GM19328 (cell line): Measurements from ENCODE around the gene PLEKHJ1.

ENCODE experiments used
- ATAC-seq: cut with Tn5 transposase; IDR thresholded peaks from one replicate; pipeline ENCODE4 v1.9.1; 2021; ENCODE audit warnings: mild to moderate bottlenecking, moderate library complexity; ENCODE audit not compliant: unreplicated experiment

The PLEKHJ1 gene

DNA sequence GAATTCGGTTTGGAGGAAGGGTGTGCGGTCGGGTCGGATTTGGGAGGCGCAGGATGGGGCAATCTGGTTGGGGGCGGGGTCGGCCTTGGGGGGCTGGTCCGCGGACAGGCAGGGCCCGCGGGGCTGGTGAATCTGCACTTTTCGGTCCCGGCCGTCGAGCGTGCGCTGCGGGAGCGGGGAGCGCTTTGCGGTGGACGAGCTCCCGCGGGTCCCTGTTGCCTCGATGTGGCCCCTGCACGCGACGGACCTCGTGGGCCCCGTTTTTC is 34.0 kb upstream of the PLEKHJ1 start:
- ATAC-seq: no peak

DNA sequence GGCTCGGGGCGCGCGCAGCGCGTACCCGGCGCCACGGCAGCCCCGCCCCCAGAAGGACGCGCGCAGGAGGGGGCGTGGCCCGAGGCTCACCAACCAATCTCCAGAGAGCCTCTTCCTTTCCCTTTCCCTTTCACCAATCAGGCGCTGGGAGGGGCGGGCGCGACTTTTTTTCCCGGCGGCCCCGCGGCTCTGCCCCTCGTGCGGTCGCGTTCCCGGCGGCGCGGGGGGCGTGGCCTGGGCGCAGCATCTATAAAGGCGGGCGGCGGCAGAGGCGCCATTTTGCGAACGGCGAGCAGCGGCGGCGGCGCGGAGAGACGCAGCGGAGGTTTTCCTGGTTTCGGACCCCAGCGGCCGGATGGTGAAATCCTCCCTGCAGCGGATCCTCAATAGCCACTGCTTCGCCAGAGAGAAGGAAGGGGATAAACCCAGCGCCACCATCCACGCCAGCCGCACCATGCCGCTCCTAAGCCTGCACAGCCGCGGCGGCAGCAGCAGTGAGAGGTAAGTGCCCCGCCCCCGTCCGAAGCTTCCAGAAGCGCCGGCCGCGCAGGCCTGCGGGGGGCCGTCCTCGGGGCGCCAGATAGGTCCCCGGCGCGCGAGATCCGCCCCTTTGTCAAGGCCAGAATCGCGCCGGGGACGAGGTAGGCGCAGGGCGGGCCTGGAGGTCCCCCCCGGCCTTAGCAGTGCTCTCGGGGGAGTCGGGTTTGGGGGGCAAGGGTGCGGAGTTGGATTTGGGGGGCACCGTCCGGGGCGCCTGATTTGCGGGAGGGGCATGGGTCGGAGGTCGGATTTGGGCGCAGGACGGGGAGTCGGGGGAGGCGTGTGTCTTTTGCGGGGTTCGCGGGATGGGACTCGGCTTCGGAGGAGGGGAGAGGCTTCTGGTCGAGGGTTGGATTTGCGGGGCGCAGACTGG is 33.4 kb upstream of the PLEKHJ1 start:
- ATAC-seq: peak; percentile 60

DNA sequence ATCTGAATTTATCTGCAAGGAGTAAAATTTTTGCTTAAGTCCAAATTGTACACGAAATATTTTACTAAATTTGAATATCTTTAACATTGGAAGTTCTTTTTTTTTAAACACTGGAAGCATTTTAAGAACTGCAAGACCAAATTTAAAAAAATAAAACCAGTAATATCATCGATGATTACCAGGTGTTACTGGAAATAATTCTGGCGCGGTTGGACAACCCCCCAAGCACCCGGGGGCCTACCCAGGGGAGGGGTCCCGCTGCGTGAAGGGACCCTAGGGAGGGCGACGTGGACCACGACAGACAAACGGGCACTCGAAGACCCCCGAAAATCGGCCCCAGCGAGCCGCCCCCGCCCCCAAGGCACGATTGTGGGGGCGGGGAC is 32.7 kb upstream of the PLEKHJ1 start:
- no peak for ATAC-seq

DNA sequence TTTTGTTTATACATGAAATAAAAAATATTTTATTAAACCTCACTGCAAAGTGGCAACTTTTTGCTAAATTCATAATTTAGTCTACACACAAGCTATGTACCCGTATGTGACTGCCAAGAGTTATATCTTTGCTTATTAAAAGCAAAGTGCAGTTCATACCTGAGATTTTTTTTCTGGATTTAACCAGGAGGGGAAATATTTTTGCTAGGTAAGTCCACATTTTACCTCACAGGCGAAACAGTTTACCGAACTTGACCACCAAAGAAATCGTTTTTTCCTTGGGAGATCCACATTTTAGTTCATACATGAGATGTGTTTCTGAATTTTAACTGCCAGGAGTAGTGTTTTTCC is 32.3 kb upstream of the PLEKHJ1 start:
- no peak for ATAC-seq

DNA sequence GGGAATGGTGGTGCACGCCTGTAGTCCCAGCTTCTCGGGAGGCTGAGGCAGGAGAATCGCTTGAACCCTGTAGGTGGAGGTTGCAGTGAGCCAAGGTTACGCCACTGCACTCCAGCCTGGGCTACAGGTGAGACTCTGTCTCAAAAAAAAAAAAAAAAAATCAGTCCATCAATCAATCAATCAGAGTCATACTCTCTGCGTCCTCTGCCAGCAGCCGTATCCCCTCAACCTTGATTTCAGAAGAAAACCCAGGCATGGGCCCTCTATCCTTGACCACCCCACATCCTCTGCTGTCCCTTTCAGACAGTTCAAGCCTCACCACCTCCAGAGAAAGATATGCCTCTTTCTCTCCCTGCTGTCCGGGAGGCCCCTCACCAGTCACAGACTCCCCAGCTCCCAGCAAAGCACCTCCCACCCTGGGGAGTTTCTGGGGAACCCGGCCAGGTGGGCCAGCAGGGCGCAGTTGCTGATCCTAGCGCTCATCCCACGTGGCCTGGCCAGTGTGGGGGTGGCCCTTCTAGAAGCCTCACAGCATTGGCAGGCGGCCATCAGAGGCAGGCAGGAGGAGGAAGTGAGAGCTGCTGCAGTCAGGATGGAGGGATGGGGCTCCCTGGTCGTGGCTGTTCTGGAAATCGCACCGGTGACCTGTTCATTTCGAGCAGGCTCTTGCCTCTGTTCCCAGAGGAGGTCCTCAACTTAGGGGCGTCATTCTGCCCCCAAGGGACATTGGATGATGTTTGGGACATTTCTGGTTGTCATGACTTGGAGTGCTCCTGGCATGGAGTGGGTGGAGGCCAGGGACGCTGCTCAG is 30.3 kb upstream of the PLEKHJ1 start:
- no peak for ATAC-seq

DNA sequence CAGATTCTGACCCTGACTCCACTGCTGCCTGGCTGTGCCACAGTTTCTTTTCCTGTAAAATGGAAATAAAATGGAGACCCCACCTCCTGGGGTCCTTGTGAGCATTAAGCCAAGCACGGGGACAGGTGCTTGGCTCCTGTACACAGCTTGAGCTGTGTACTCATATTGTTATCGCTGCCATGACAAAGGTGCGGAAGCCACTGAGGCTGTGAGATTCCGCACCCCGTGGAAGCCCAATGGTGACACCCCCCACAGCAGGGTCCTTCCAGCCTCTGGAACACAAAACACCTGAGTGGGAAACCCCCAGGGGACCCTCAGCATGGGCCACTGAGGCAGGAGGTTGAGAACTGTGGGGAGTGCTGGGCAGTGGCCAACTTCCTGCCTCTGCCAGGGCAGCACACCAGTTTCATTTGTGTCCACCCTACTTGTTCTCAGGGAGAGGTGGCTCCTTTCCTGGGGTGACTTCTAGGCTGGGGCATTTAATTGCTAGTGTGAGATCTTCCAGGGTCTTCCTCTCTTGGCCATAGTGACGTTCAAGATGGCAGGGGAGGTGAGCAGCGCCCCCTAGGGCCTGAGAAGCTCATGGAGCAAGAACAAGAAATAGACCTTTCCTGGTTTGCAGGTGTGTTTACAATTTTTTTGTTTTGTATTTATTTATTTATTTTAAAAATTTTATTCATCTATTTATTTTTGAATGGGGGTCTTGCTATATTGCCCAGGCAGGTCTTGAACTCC is 25.5 kb upstream of the PLEKHJ1 start:
- no peak for ATAC-seq

DNA sequence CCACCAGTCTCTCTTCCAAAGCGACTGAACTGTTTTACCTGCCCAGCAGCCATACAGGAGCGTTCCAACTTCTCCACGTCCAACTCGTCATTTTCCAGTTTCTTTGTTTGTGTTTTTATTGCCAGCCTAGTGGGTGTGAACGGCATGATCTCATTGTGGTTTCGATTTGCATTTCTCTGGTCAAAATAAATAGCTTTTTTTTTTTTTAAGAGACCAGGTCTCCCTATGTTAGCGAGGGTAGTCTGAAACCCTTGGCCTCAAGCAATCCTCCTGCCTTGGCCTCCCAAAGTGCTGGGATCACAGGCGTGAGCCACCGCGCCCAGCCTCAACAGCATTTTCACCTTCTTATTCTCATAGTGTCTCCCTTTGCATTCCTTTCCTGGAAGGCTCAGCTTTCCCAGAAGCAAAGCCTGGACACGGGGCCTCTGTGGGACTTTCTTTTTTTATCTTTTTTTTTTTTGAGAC is 24.2 kb upstream of the PLEKHJ1 start:
- ATAC-seq: no peak

DNA sequence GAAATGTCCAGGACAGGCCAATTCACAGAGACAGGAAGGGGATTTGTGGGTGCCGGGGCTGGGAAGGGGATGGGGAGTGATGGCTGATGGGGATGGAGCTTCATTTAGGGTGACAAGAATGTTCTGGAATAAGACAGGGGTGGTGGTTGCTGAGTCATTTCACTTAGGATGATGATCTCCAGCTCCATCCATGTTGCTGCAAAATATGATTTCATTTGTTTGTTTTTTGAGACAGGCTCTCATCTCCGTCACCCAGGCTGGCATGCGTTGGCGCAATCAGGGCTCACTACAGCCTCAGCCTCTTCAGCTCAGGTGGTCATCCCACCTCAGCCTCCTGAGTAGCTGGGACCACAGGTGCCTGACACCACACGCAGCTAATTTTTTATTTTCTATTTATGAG is 23.2 kb upstream of the PLEKHJ1 start:
- no peak for ATAC-seq

DNA sequence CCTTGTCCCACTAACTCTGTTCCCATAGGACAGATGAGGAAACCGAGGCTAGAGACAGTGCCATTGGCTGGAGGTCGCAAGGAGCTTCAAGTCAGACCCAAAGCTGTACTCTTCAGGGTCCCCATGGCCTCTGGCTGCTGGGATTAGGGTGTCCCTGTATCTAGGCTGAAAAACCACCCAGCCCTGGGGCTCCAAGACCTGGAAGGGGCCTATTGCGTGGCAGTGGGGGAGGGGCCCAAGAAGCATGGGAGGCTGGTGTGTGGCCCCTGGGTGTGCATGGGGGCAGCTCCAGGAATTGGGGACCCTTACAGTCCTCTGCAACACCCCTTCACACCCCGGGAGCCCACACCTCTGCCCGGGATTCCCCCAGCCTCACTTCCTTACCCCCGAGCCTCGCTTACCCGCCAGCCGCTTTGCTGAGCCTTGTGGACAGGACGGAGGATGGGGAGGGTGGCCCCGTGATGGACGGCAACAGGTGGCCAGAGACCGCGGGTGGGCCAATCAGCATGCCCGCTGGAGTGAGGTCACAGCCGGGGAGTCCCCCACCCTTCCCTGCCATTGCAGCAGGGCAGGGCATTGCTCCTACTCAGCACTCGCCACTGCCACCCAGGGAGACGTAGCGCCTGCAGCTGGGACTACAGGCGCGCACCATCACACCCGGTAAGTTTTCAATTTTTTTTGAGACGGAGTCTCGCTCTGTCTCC is 20.0 kb upstream of the PLEKHJ1 start, which contains the start of gene JSRP1:
JSRP1 (minus strand) TSS at position 436 of the 704 bp plus-strand sequence. CDS start 1,103 bp downstream, outside the sequence.
- no peak for ATAC-seq

DNA sequence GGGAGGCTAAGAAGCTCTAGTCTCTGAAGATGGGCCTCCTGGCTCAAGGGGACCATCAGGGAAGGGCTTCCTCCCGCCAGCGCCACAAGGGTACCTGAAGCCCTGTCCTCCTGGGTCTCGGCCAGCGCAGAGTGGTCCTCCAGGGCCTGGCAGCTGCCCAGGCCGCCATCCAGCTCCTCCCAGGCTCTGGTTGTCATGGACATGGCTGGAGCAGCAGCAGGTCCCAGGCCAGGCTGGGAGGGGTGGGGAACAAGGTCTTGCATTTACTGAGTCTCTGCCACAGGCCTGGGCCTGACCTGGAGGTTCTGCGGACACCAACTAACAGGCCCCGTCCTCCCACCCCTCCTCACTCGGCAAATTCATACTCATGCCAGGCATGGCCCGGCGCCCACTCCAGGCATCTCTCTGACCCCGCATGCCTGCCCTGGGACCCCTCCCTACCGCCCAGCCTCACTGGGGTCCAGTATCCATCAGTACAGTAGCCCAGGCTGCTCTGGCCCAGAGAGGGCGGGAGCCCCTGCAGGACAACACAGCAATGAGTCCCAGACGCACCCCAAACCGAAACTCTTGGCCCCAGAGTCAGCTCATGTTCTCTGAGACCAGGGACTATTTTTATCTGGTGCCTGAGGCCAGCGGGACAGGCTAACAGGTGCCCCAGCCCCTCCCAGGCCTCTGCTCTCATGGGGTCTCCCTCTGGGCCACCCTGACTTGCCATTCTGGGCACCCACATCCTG is 19.1 kb upstream of the PLEKHJ1 start:
- no peak for ATAC-seq

DNA sequence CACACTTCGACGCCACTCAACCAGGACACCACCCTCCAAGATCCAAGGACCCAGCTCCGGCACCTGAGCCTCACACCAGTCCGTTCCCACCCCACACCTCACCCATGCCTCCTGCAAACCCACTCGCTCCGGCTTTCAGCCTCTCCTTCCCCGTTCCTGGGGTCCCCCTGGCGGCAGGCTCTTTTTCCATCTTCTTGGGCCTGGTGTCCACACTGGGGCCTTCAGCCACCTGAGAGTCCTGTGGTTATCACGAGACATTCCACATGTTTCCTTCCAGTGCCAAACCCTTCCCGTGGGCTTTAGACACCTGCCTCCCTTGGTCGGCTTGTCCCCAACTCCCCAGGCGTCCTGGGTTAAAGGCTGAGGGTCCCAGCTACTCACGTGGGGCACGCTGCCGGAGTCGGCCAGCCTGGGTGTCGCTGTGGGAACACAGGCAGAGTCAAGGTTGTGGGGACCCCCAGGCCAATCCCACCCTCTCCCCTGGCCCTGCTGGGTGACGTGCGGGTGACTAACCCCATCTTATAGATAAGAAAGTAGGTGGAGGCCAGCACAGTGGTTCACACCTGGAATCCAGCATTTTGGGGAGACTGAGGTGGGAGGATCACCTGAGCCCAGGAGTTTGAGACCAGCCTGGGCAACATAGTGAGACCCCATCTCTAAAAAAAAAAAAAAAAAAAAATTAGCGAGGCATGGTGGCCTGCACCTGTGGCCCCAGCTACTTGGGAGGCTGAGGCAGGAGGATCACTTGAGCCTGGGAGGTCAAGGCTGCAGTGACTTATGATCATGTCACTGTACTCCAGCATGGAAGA is 18.1 kb upstream of the PLEKHJ1 start:
- ATAC-seq: no peak

DNA sequence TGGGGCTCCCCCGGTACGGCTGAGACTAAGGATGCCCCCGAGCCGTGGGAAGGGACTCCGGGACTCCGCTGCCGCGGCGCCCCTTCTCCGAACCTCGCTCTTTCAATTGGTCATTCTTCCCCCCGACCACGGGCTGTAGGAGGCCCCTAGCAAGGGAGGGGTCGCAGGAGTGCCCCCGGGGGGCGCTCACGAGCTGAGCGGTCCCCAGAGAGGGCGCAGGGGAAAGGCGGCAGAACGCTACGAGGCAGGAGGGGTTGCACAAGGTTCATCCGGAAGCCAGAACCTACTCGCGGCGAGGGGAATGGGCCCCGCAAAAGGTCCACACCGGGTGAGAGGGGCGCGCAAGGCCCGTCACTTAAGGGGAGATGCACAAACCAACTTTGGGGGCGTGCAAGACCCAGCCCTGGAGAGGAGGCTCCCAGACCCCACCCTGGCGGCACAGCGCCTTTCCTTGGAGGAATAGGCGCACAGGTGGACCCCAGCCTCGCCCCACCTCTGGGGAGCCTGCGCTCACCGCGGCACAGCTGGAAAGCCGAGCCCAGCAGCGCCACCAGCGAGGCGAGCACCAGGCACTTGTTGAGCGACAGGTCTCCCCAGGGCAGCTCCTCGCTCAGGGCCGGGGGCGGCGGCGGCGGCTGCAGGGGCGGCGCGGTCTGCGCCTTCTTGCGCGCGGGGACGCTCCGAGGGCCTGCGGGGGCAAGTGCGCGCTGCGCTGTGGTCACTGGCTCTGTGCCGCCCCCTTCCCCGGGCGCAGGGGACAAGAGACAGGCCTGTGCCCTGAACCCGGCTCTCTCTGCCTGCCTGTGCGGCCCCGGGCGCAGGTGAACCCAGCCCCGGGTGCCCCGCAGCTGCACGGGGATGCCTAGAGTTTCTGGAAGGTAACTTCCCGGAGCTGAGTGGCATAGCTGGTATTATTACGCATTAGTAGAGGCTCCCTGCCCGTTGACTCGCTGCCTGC is 17.3 kb upstream of the PLEKHJ1 start:
- no peak for ATAC-seq

DNA sequence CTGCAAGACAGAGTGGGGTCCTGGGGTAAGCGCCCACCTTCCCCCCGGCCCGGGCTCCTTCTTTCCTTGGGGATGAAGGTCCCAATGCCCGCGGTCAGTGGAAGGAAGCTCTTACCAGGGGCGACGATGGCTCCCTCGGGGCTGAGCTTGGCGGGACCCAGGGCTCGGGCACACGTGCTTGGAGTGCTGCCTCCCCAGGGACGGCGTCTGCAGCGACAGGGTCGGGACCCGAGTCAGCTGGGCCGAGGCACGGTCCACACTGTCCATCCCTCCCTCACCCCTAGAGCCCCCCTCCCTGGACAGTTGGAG is 16.6 kb upstream of the PLEKHJ1 start:
- no peak for ATAC-seq

DNA sequence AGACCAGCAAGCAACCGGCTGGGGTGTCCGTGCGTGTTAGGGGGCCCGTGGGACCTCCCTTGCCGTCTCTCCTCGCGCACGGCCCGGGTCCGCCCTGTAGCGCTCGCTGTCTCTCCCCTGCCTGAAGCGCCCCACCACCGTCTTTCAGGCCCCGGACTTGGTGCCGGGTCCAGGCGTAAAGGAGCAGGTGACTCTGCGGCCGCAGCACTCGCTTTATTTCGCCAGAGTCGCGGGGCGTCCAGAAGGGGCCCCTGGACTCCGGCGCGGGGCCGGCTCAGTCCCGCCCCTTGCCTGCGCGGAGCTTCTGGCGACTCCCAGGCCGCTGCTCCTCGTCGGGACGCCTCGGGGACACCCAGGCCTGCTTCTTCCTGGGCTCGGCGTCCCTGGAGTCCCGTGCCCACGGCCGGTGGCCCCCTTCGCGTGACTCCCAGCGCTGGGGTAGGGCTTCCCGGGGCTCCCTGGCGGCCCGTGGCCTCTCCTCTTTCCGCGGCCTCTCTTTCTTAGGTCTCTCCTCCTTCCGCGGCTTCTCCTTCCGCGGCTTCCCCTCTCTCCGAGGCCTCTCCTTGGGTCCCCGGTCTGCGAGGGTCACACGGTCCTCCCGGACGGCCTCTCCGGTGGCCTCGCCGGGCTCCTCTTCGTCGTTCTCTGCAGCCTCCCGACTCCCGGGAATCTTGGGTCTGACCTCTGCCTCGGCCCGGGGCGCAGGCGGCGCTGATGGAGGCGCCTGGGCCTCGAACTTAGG is 16.1 kb upstream of the PLEKHJ1 start:
- no peak for ATAC-seq

DNA sequence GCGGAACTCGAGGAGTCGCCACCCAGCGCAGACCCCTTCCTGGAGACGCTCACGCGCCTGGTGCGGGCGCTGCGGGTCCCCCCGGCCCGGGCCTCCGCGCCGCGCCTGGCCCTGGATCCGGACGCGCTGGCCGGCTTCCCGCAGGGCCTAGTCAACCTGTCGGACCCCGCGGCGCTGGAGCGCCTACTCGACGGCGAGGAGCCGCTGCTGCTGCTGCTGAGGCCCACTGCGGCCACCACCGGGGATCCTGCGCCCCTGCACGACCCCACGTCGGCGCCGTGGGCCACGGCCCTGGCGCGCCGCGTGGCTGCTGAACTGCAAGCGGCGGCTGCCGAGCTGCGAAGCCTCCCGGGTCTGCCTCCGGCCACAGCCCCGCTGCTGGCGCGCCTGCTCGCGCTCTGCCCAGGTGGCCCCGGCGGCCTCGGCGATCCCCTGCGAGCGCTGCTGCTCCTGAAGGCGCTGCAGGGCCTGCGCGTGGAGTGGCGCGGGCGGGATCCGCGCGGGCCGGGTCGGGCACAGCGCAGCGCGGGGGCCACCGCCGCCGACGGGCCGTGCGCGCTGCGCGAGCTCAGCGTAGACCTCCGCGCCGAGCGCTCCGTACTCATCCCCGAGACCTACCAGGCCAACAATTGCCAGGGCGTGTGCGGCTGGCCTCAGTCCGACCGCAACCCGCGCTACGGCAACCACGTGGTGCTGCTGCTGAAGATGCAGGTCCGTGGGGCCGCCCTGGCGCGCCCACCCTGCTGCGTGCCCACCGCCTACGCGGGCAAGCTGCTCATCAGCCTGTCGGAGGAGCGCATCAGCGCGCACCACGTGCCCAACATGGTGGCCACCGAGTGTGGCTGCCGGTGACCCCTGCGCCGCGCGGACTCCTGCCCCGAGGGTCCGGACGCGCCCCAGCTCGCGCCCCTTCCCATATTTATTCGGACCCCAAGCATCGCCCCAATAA is 15.3 kb upstream of the PLEKHJ1 start:
- ATAC-seq: no peak

DNA sequence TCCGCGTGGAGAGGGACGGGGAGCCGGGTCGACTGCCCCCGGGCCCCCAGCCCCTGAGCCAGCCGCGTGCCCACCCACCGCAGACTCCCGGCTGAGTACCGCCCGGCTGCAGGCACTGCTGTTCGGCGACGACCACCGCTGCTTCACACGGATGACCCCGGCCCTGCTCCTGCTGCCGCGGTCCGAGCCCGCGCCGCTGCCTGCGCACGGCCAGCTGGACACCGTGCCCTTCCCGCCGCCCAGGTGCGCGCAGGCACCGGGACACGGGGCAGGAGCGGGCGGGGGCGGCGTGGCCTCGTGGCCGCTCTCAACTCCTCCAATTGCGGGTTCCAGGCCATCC is 14.6 kb upstream of the PLEKHJ1 start:
- ATAC-seq: no peak
